ENCODE measurements around the gene MED12L. TPM values are rescaled to one million over a fixed set of nuclear protein-coding genes. Genes with fewer than 3 reads are reported as not detected.

MED12L gene
- total RNA-seq, 1 experiment from 2014 or later: not detected

DNA sequence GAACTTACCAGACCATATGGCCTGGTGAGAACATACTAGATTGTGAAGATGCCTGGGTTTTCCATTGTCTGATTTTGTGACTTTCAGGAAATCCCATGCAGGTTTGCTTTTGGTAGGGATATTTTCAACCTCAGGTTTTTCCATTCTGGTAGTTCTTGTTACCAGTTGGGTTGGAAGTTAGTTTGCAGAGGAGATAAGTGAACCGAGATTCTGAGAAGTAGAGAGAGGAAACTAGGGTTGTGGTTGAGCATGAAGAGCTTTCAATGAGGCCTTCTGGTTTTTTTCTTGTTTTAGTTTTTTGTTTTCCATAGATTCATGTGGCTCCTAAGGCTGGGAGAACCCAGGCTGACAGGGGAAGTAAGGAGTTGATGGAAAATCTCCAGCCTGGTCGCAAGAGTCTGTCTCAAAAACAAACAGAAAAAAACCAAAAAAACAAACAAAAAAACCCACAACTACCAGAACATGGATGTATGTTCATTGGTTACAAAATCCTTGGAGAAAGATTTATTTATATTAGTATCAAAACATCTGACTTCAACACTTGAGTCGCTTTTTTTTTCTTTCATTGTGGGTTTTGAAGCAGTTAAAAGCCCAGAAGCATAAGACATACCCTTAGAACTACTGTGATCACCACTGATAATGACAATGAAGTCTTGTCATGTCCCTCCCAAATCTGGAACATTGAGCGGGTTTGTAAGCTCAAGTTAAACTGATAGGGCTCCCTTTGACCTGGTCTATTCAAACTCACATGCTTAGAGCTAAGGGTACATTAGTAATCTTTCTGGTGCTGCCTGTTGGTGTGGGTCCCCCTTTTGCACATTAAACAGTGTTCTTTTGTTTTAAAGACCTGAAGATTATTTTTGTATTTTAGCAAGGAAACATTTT lies 114.3 kb downstream of the MED12L start:
- in situ Hi-C loops (cut with HindIII; ENCODE audit: low sequenced_read_pairs): no loop called here
- no peak for DNase-seq (ENCODE audit: low spot score)

DNA sequence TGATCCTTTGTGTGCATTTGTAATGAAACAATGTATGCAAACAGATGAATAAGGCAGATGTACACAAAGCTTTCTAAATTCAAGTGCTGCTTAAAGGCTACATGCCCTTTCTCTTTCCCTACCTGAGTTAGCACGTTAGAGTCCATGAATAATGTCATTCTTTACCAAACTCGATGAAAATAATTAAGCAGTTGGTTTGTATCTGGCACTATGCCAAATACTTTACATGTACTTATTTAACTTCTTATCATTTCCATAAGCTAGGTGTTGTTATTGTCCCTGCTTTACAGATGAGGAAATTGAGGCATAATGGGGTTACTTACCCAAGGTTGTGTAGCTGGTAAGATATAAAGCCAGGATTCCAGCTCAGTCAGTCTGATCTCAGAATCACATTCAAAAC lies 115.1 kb downstream of the MED12L start:
- in situ Hi-C loops (cut with HindIII; ENCODE audit: low sequenced_read_pairs): no loop called here
- DNase-seq (ENCODE audit: low spot score): peak; percentile 6

DNA sequence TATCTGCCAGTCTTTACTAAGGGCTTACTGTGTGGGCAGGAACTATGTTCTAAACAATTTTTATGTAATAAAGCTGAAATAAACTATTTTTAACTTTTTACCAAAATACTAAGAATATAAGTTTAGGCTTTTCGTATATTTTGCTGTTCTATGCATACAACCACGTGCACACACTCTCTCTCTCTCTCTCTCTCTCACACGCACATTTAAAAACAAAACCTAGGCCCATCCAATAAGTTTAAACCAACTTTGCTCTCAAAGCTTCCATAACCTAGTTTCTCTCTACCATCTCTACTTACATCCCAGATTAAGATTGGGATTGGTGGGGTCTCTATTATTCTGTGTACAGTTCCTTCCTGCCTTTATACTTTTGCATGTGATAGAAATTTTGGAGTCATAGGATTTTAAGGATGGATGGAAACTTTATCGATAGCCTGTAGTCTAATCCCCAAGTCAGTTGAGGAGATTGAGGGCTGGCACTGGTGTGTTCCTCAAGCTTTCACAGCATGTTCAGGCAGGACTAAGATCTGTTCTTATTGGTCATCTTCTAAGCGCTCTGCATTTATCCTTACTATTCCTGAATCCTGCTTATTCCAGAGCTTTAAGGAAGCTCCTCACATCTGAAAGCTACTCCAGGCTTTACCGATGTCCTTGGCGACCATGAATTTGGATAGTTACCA lies 115.7 kb downstream of the MED12L start:
- no peak for DNase-seq (ENCODE audit: low spot score)
- in situ Hi-C loops (cut with HindIII; ENCODE audit: low sequenced_read_pairs): no loop called here

DNA sequence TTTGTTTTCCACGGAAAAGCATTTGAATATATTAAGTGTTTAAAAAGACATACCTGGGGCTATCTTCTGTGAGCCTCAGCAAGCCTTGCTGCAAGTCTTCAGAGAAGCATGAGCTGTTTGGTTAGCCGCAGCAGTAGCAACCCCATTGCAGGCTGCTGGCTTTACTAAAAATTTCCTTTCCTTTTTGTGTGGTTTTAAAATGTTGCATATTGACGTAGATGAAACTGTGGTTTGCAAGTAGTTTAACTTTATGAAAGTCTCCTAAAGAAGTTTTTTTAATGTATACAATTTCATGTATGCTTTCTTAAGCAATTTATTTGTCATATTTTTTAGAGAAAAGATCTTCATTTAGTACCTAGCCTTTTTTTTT lies 117.6 kb downstream of the MED12L start, which contains the start of gene GPR171:
GPR171 (minus strand) TSS at position 166 of the 370 bp plus-strand sequence. CDS start 3,830 bp downstream, outside the sequence.
- in situ Hi-C loops (cut with HindIII; ENCODE audit: low sequenced_read_pairs): no loop called here

DNA sequence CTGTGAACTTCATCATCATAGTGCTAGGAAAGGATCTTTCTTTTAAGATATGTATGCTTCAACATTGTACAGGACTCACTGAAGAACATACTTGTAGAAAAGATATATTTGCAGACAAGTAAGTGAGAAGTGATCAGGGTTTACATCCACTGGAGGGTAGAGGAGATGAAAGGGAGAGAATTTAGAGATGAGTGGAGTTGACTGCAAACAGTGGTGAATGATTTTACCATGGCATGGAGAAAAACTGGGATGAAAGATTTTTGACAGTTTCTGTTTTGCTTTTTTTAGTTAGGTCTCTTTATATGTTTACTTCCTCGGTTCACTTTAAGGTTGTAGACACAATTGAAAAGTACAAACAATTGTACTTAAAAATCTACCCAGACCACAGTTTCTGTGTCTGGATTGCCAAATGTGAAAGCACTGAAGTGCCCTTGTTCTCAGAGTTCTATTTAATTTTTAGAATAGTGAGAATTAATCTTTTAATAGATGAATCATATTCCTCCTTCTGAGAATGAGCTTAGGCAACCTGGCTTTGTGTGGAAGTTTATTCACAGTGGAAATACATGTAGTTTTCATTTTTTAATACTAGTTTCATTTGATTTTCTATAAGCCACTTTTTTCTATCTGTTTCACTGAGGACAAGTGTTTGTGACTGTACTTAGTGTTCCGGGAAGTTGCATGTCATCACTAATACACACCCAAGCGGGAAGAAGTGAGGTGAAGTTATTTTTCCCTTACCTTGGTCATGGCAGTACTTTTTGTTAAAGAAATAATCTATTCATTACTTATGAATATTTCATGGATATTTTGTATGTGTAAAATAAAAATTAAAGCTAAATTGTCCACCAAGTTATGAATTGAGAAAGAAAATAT lies 119.3 kb downstream of the MED12L start:
- in situ Hi-C loops (cut with HindIII; ENCODE audit: low sequenced_read_pairs): no loop called here
- no peak for DNase-seq (ENCODE audit: low spot score)

More for the DNA sequence above, 117.6 kb downstream of the MED12L start, which contains the start of gene GPR171:
- no peak for DNase-seq (ENCODE audit: low spot score)

DNA sequence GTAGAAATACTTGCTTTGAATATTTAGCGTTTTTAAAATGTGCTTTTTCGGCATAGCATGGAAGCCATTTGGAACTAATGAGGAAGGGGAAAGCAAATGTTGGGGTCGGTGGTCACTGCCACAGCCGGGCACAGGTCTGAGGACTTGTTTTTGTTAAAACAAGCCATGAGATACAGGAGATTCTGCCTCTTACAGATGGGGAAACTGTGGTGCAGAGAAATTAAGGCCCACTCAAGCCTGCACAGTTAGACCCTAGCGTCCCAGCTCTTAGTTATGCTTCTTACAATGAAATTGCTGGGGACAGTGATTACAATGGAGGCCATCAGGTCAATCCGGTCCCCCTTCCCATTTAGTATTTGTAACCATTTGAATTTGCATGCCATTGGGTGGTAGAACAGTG lies 120.0 kb downstream of the MED12L start:
- no peak for DNase-seq (ENCODE audit: low spot score)
- in situ Hi-C loops (cut with HindIII; ENCODE audit: low sequenced_read_pairs): no loop called here

DNA sequence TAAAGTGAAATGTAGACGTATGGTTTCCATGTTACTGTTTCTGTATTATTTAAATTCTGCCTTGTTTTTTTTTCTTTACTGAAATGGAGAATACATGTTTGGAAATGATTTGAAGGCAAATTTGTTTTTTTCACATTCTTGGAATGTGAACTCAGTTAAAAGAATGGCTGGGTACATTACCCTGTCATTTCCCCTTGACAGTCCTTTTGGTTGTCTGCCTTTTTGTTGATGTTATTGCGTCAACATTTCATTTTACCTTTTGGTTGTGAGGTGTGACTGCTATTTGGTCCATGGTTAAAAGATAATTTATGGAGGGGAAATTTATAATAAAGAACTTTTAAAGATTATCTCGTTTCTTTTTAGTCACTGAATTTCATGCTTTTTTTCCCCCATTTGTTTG lies 120.7 kb downstream of the MED12L start:
- in situ Hi-C loops (cut with HindIII; ENCODE audit: low sequenced_read_pairs): no loop called here
- no peak for DNase-seq (ENCODE audit: low spot score)

DNA sequence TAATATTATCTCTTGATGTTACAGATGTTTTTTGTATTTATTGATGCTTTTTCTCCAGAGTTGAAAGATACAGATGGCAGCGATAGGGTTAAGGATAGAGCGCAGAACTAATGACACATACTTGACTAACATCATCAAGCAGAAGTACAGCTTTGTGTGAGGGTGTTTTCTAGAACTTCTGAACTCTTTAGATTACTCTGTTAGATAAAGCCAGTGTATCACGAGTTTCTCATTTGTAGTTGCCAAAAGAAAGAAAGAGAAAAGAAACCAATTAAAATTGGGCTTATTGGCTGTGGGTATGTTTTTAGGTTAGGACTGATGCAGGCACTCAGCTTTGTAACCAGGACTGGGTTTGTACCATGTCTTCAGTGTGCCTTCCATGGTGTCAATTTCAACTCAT lies 124.2 kb downstream of the MED12L start:
- no peak for DNase-seq (ENCODE audit: low spot score)
- in situ Hi-C loops (cut with HindIII; ENCODE audit: low sequenced_read_pairs): no loop called here

DNA sequence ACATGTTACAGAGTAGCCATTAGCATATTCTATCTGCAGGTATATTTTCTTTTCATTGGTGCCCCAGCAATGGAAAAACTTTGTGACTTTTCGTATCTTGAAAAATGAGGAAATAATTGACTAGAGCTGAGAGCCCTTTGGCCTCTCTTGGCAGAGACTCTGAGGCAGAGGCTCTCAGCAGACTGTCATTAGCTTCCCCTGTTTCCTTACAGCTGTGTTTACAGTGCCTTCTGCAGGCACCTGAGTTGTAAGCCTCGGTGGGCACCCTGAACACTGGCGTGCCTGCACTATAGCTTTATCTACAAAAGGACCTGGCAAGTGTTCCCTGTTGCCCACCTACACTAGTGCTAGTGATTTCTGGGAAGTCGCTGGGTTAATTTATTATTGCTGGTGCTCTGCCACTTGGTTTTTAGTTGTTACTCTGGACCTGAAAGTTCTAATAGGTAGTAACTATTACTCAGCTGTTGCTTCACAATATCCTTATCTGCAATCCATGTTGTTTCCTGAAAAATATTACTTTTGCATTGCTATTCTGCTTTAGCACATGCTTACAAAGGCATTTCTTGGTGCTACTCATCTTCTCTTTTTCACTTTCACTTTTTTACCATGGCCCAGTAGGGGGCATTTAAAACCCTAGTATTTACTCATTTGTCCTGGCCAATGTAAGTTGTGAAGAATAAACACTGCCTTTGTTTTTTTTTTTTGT lies 125.4 kb downstream of the MED12L start:
- in situ Hi-C loops (cut with HindIII; ENCODE audit: low sequenced_read_pairs): no loop called here
- DNase-seq (ENCODE audit: low spot score): no peak

DNA sequence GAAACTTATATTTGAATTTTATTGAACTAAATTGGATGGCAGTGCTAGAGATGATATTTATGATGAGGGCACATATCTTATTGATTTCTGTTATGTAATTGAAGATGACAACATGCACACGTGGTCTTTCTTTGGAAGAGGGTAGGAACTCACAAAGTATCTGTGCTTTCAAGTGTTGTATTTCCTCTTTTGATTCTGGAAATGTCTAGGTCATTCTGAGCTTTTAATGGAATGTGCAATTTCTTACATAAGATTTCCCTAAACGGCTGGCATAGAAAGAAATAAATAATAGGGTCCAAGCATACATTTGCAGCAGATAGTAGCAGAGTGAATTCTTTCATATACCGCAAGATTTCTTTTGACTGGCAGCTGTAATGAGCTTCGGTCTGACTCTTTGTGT lies 127.7 kb downstream of the MED12L start:
- no peak for DNase-seq (ENCODE audit: low spot score)
- in situ Hi-C loops (cut with HindIII; ENCODE audit: low sequenced_read_pairs): no loop called here

DNA sequence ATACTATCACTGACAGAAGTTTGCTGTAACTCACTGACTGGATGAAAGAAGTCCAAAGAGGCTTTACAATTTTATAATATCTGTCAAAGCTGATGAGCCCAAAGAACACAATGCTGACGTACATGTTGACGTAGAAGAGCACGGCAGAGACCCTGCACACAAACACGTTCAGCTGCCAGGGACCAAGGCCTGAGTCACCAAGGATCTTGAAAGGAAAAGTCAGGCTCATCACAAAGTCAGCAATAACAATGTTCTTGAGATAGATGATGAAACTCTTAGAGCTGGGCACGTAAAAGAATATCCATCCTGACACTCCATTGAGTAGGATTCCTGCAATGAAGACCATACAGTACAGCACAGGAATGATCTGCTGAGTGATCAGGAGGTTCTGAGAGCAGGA lies 128.4 kb downstream of the MED12L start:
- no peak for DNase-seq (ENCODE audit: low spot score)
- in situ Hi-C loops (cut with HindIII; ENCODE audit: low sequenced_read_pairs): no loop called here

DNA sequence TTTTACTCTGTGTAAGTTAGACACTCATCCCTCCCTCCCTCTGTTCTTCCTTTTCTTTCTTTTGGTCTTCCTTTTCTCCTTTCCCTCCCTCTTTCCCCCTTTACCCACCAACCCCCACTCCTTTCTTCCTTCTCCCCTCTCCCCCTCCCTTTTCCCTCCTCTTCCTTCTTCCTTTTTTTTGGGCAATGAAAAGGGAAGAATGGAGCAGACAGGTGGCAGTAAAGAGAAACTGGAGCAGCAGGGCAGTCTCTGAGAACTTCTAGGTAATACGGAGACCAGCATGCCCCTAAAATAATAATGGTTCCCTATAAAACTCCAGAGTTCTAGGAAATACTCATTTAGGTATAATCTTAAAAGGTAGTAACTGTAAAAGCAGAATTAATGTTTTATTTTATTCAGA lies 129.0 kb downstream of the MED12L start:
- no peak for DNase-seq (ENCODE audit: low spot score)
- in situ Hi-C loops (cut with HindIII; ENCODE audit: low sequenced_read_pairs): no loop called here

DNA sequence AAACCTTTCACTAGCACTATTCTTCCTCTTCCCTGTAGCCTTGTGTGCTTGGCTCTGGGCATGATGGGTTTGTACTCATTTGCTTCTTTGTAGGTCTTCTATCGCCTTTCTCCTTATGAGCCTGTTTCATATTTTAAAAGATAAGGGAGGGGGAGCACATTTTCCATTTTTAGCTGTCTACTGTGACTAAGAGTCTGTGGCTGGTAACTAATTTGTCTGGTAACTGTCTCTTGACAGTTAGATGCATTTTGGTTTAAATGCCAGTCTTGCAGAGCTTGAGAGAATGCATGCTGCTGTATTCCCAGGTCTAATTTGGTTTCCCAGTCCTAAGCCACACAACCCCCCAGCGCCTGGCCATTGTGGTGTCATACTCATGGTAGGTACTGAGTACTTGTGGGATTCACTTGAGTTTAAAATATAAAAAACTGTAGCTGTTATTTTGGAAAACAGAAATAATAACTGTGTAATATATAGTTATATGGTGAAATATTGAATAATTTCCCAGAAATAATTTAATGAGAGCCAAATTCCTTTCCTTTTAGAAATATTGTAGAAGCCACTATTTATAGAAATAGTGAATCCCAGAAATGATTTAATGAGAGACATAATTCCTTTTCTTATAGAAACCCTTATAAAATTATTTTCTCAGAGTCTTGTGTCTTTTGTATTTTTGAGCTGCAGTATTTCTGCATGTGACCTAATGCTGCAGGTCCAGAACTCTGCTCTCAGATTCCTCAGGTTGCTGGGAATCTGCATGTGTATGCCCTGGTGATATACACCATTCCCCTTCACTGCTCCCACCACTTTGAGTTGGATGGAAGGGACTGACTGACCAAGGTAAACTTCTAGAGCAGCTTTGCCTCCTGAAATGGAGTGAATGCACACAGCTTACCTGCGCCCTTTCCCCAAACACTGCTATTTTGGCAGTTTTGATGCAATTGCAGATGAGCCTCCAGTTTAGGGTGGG lies 131.5 kb downstream of the MED12L start:
- no peak for DNase-seq (ENCODE audit: low spot score)
- in situ Hi-C loops (cut with HindIII; ENCODE audit: low sequenced_read_pairs): no loop called here

DNA sequence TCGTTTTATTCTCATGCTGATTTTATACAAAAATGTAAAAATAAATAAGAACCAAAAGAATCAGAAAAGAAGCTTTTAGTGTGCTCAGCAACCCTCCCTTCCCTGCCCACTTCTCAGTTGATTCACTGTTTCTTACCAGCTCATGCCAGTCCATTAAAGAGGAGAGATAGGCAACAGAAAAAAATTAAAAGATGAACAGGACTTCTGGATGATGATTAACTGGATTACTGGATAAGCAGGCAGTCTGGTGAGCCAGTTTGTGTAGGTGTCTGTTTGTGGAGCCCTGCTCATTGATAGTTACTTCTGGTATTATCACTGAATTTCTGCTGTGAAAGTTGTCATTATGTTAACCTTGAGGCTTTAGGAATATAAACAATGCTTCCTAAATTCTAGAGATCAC lies 132.7 kb downstream of the MED12L start:
- DNase-seq (ENCODE audit: low spot score): no peak
- in situ Hi-C loops (cut with HindIII; ENCODE audit: low sequenced_read_pairs): no loop called here

DNA sequence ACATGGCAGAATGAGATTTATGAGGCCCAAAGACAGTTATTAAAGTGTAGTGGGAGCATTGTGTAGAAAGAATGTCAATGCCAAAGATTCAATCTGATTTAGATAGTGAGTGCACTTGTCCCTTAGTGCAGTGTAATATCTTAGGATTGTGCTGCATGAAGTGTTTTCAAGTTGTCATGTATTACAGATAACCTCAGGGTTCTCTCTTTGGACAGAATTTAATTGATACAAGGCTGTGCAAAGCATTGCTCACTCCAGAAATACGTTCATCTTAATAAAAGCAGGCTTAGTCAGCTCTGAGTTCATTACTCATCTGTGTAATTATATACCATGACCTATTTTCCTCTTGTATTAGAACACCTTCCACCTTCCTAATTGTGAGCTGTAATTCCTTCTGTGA lies 133.6 kb downstream of the MED12L start:
- in situ Hi-C loops (cut with HindIII; ENCODE audit: low sequenced_read_pairs): no loop called here
- no peak for DNase-seq (ENCODE audit: low spot score)

DNA sequence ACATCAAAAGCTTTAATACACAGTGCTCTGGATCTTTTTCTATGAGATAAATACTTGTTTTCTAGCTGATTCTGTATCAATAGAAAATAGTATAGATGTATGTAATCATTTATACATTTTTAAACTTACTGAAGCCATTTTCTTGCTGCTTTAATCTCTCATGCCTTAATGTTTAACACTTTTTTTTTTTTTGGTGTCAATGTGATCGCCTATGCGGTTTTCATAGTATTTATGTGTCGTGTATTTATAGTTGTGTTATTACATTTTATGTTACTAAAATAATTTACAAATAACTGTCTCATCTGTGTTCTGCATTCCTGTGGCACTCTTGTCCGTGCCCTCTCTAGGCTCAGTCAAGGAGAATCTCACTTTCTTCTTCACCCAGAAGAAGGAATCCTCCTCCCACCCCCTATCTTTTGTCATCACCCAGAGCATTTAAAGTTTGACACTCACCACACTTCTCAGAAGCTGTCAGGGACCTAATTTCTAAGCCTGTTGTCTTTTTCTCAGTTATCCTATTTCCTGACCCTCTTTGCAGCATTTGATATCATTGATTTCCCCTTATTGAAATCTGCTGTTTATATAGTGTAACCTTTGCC lies 138.9 kb downstream of the MED12L start:
- no peak for DNase-seq (ENCODE audit: low spot score)
- in situ Hi-C loops (cut with HindIII; ENCODE audit: low sequenced_read_pairs): no loop called here

DNA sequence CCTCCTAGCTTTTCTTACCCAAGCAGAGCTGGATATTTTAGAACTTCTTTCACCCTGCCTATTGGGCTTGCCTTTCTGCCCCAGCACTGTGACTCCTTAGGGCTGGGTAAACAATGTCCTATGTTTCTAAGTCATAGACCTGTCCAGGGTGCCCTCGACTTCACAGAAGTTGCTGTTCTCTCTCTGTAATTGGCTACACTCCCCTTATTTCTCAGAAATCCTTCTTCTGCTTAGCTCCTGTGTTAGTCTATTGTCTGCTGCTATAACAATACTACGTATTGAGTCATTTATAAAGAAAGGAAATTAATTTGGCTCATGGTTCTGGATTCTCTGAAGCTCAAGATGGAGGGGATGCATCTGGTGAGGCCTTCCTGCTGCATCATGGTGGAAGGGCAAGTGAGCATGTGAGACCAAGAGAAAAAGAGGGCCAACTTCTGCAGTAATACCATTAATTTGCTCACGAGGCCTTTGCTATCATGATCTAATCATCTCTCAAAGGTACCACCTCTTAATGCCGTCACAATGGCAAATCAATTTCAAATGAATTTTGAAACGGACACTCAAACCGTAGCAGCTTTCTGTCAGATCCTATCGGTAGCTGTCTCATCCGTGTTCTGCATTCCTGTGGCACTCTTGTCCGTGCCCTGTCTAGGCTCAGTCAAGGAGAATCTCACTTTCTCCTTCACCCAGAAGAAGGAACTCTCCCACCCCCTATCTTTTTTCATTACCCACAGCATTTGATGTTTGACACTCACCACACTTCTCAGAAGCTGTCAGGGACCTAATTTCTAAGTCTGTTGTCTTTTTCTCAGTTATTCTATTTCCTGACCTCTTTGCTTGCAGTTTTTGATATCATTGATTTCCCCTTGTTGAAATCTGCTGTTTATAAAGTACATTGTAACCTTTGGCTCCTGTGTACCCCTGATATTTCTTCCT lies 139.8 kb downstream of the MED12L start:
- in situ Hi-C loops (cut with HindIII; ENCODE audit: low sequenced_read_pairs): no loop called here
- no peak for DNase-seq (ENCODE audit: low spot score)
